Endothelial cell (in vitro differentiated cells): ENCODE measurements around the gene FASN. TPM values are rescaled to one million over a fixed set of nuclear protein-coding genes. Genes with fewer than 3 reads are reported as not detected.

ENCODE experiments used
- DNase-seq: peaks from one replicate; pipeline ENCODE4 v3.0.0; 2021; ENCODE audit warnings: low spot score
- H3K27ac Mint-ChIP-seq: one replicate; pipeline ENCODE4 v1.8.0; 2021; ENCODE audit warnings: mixed read lengths, inconsistent platforms; ENCODE audit not compliant: unreplicated experiment
- H3K27me3 Mint-ChIP-seq: one replicate; pipeline ENCODE4 v1.8.0; 2021; ENCODE audit warnings: mild to moderate bottlenecking, moderate library complexity, mixed read lengths, inconsistent platforms; ENCODE audit not compliant: unreplicated experiment
- H3K36me3 Mint-ChIP-seq: one replicate; pipeline ENCODE4 v1.8.0; 2021; ENCODE audit warnings: mild to moderate bottlenecking, low read depth, mixed read lengths, inconsistent platforms; ENCODE audit not compliant: unreplicated experiment
- H3K4me1 Mint-ChIP-seq: one replicate; pipeline ENCODE4 v1.8.0; 2021; ENCODE audit warnings: mild to moderate bottlenecking, mixed read lengths, inconsistent platforms; ENCODE audit not compliant: unreplicated experiment
- H3K4me3 Mint-ChIP-seq: one replicate; pipeline ENCODE4 v1.8.0; 2021; ENCODE audit warnings: mild to moderate bottlenecking, mixed read lengths, inconsistent platforms; ENCODE audit not compliant: unreplicated experiment
- H3K9me3 Mint-ChIP-seq: one replicate; pipeline ENCODE4 v1.8.0; 2021; ENCODE audit warnings: mixed read lengths, inconsistent platforms; ENCODE audit not compliant: unreplicated experiment
- CTCF ChIP-seq: fragments of 200-600 bp; sonication (generic); IDR thresholded peaks from one replicate; pipeline ENCODE4 v1.5.0; 2021; ENCODE audit warnings: antibody characterized with exemption; ENCODE audit not compliant: unreplicated experiment
- total RNA-seq: library from RNA; stranded (reverse); fragmentation: NEBNext Ultra II Directional; extraction: Animal tissue kit (Norgen Biotek cat#: 25700); gene quantifications from one replicate; pipeline ENCODE4 v1.2.1, GENCODE V29; 2021; ENCODE audit not compliant: unreplicated experiment

Gene FASN
- total RNA-seq, 1 donor from 2014 or later: 400 TPM

- Mint-ChIP-seq H3K27me3 (no peaks in the 10 kb centered on the region), H3K4me1 (peaks cover 13% of the 10 kb centered on the region), H3K4me3 (peak overlapping the region; percentile 59), H3K9me3 (no peaks in the 10 kb centered on the region), H3K36me3 (peaks cover 4% of the 10 kb centered on the region), H3K27ac (no peak overlapping the region)
- no peak for DNase-seq
- TF ChIP-seq CTCF: no peak
Observed at GRCh38 chr17:82108496-82108945, 10.5 kb upstream of the FASN start.

GRCh38 chr17:82108038-82108437, 10.0 kb upstream of the FASN start:
- Mint-ChIP-seq H3K9me3 (no peaks in the 10 kb centered on the region), H3K27ac (no peak overlapping the region), H3K27me3 (no peaks in the 10 kb centered on the region), H3K4me3 (no peak overlapping the region), H3K36me3 (peaks cover 4% of the 10 kb centered on the region), H3K4me1 (peaks cover 13% of the 10 kb centered on the region)
- TF ChIP-seq CTCF: no peak
- DNase-seq: no peak

- Mint-ChIP-seq H3K4me1 (peaks cover 13% of the 10 kb centered on the region), H3K27me3 (peaks cover under 1% of the 10 kb centered on the region), H3K36me3 (peaks cover 4% of the 10 kb centered on the region), H3K9me3 (no peaks in the 10 kb centered on the region), H3K4me3 (no peak overlapping the region), H3K27ac (no peak overlapping the region)
- no peak for TF ChIP-seq CTCF
- DNase-seq: no peak
Observed at GRCh38 chr17:82107341-82107860, 9.4 kb upstream of the FASN start.

- H3K4me3 Mint-ChIP-seq: no peak overlapping the region
- H3K27ac Mint-ChIP-seq: no peak overlapping the region
- no peaks in the 10 kb centered on the region for H3K9me3 Mint-ChIP-seq
- DNase-seq: no peak
- no peak for TF ChIP-seq CTCF
- peaks cover 2% of the 10 kb centered on the region for H3K27me3 Mint-ChIP-seq
- peaks cover 13% of the 10 kb centered on the region for H3K4me1 Mint-ChIP-seq
- peaks cover 4% of the 10 kb centered on the region for H3K36me3 Mint-ChIP-seq
Observed at GRCh38 chr17:82106688-82107305, 8.8 kb upstream of the FASN start.

- Mint-ChIP-seq H3K9me3 (no peaks in the 10 kb centered on the region), H3K4me3 (no peak overlapping the region), H3K36me3 (peaks cover 4% of the 10 kb centered on the region), H3K27me3 (peaks cover 2% of the 10 kb centered on the region), H3K4me1 (peaks cover 13% of the 10 kb centered on the region), H3K27ac (no peak overlapping the region)
- DNase-seq: peak; percentile 62
- TF ChIP-seq CTCF: no peak
Observed at GRCh38 chr17:82105882-82106687, 8.0 kb upstream of the FASN start.
